SK-N-SH (cell line): ENCODE results near the gene VTCN1.

Source experiments
- CHD2 ChIP-seq: fragments of 150-350 bp; IDR thresholded peaks from 2 replicates; pipeline ENCODE4 v1.6.1; 2018; ENCODE audit warnings: low read length; ENCODE audit not compliant: partially characterized antibody
- CTCF ChIP-seq: fragments of 200-600 bp; sonication (generic); IDR thresholded peaks from 2 replicates; pipeline ENCODE4 v1.6.1; 2017; ENCODE audit warnings: antibody characterized with exemption, mild to moderate bottlenecking, moderate library complexity
- ELF1 ChIP-seq: IDR thresholded peaks from 2 replicates; pipeline ENCODE4 v1.4.0; 2012
- EP300 ChIP-seq, 2 experiments: IDR thresholded peaks; 2 replicates each; pipeline versions ENCODE4 v1.4.0 to v1.6.1; 2012; ENCODE audit warnings: borderline replicate concordance in 1 of 2, low read depth in 1 of 2, low read length in 1 of 2
- FOXJ3 ChIP-seq: sonication (generic); formaldehyde crosslinking; IDR thresholded peaks from 2 replicates; pipeline ENCODE4 v1.5.1; 2020; ENCODE audit warnings: mild to moderate bottlenecking, missing genetic modification reagents
- JUND ChIP-seq: IDR thresholded peaks from 2 replicates; pipeline ENCODE4 v1.4.0; 2012
- MXI1 ChIP-seq: IDR thresholded peaks from 2 replicates; pipeline ENCODE4 v1.6.1; 2012; ENCODE audit warnings: mild to moderate bottlenecking, low read depth, low read length, improper control_type of control experiment
- POLR2AphosphoS5 ChIP-seq: IDR thresholded peaks from 2 replicates; pipeline ENCODE4 v1.6.1; 2012; ENCODE audit warnings: low read depth, low read length
- TAF1 ChIP-seq: IDR thresholded peaks from 2 replicates; pipeline ENCODE4 v1.6.1; 2012; ENCODE audit warnings: low read depth, mild to moderate bottlenecking, low read length, moderate library complexity, borderline replicate concordance
- TF ChIP-seq, protein P1 (sequence below): fragments of 150-350 bp; IDR thresholded peaks from 2 replicates; pipeline ENCODE4 v1.6.1; 2017; ENCODE audit warnings: antibody characterized with exemption, low read length, low read depth, borderline replicate concordance
- TF ChIP-seq, protein P2 (sequence below): IDR thresholded peaks from 2 replicates; pipeline ENCODE4 v1.6.1; 2012; ENCODE audit warnings: mild to moderate bottlenecking, low read depth, low read length, moderate library complexity

- TF ChIP-seq POLR2AphosphoS5 (no peak), CTCF (no peak), JUND (no peak), TAF1 (no peak), ELF1 (no peak), FOXJ3 (no peak), EP300 (IDR thresholded peaks at IDR 0.05; ENCODE audit: borderline replicate concordance in 1 of 2, low read depth in 1 of 2, low read length in 1 of 2) (no peak), CHD2 (no peak), MXI1 (no peak)
- TF ChIP-seq, protein P1, sequence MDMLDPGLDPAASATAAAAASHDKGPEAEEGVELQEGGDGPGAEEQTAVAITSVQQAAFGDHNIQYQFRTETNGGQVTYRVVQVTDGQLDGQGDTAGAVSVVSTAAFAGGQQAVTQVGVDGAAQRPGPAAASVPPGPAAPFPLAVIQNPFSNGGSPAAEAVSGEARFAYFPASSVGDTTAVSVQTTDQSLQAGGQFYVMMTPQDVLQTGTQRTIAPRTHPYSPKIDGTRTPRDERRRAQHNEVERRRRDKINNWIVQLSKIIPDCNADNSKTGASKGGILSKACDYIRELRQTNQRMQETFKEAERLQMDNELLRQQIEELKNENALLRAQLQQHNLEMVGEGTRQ, result no peak
- TF ChIP-seq, protein P2, sequence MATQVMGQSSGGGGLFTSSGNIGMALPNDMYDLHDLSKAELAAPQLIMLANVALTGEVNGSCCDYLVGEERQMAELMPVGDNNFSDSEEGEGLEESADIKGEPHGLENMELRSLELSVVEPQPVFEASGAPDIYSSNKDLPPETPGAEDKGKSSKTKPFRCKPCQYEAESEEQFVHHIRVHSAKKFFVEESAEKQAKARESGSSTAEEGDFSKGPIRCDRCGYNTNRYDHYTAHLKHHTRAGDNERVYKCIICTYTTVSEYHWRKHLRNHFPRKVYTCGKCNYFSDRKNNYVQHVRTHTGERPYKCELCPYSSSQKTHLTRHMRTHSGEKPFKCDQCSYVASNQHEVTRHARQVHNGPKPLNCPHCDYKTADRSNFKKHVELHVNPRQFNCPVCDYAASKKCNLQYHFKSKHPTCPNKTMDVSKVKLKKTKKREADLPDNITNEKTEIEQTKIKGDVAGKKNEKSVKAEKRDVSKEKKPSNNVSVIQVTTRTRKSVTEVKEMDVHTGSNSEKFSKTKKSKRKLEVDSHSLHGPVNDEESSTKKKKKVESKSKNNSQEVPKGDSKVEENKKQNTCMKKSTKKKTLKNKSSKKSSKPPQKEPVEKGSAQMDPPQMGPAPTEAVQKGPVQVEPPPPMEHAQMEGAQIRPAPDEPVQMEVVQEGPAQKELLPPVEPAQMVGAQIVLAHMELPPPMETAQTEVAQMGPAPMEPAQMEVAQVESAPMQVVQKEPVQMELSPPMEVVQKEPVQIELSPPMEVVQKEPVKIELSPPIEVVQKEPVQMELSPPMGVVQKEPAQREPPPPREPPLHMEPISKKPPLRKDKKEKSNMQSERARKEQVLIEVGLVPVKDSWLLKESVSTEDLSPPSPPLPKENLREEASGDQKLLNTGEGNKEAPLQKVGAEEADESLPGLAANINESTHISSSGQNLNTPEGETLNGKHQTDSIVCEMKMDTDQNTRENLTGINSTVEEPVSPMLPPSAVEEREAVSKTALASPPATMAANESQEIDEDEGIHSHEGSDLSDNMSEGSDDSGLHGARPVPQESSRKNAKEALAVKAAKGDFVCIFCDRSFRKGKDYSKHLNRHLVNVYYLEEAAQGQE, result no peak
These were observed 5.4 kb downstream of the VTCN1 start for GRCh38 chr1:117205368-117205767.
